Astrocyte (in vitro differentiated cells and primary cell): Measurements from ENCODE around the gene CNEP1R1. TPM values are rescaled to one million over a fixed set of nuclear protein-coding genes. Genes with fewer than 3 reads are reported as not detected.

Experiments used
- DNase-seq: peaks from one replicate; pipeline ENCODE4 v3.0.0-alpha.2; 2010; ENCODE audit warnings: low read depth
- FAIRE-seq: peaks from 2 replicates; lab custom pipeline; 2011; peaks lifted over from hg19 to GRCh38; lab: Jason Lieb, UNC
- H2AFZ ChIP-seq: 2 replicates; pipeline ENCODE4 v1.6.0; 2012; ENCODE audit warnings: low read depth, low read length, inconsistent platforms
- H3K27ac ChIP-seq: 2 replicates; pipeline ENCODE4 v1.5.1; 2011; ENCODE audit warnings: low read depth, low read length, inconsistent platforms
- H3K27me3 ChIP-seq: 2 replicates; pipeline ENCODE4 v1.6.0; 2011; ENCODE audit warnings: low read length, inconsistent platforms; ENCODE audit not compliant: insufficient read depth
- H3K36me3 ChIP-seq: 2 replicates; pipeline ENCODE4 v1.5.1; 2011; ENCODE audit warnings: low read length, inconsistent platforms; ENCODE audit not compliant: insufficient read depth
- H3K4me1 ChIP-seq: 2 replicates; pipeline ENCODE4 v1.5.1; 2011; ENCODE audit warnings: low read length, inconsistent platforms; ENCODE audit not compliant: insufficient read depth
- H3K4me2 ChIP-seq: 2 replicates; pipeline ENCODE4 v1.6.0; 2012; ENCODE audit warnings: low read length, inconsistent platforms
- H3K4me3 ChIP-seq: 2 replicates; pipeline ENCODE4 v1.5.1; 2011; ENCODE audit warnings: low read depth, mild to moderate bottlenecking, low read length, inconsistent platforms; ENCODE audit not compliant: insufficient read depth
- H3K79me2 ChIP-seq: 2 replicates; pipeline ENCODE4 v1.6.0; 2012; ENCODE audit warnings: mild to moderate bottlenecking, low read length, inconsistent platforms; ENCODE audit not compliant: insufficient read depth
- H3K9ac ChIP-seq: 2 replicates; pipeline ENCODE4 v1.6.0; 2012; ENCODE audit warnings: mild to moderate bottlenecking, low read length, inconsistent platforms
- H3K9me3 ChIP-seq: 2 replicates; pipeline ENCODE4 v1.5.1; 2012; ENCODE audit warnings: low read depth, mild to moderate bottlenecking, low read length, inconsistent platforms; ENCODE audit not compliant: insufficient read depth
- H4K20me1 ChIP-seq: 2 replicates; pipeline ENCODE4 v1.6.0; 2012; ENCODE audit warnings: low read length, inconsistent platforms; ENCODE audit not compliant: insufficient read depth
- H3K27ac Mint-ChIP-seq: one replicate; pipeline ENCODE4 v1.8.0; 2021; ENCODE audit warnings: mild to moderate bottlenecking, mixed read lengths; ENCODE audit not compliant: unreplicated experiment
- H3K27me3 Mint-ChIP-seq: one replicate; pipeline ENCODE4 v1.8.0; 2021; ENCODE audit warnings: low read depth, mixed read lengths; ENCODE audit not compliant: unreplicated experiment
- H3K36me3 Mint-ChIP-seq: one replicate; pipeline ENCODE4 v1.8.0; 2021; ENCODE audit warnings: low read depth, mixed read lengths; ENCODE audit not compliant: unreplicated experiment
- H3K4me1 Mint-ChIP-seq: one replicate; pipeline ENCODE4 v1.8.0; 2021; ENCODE audit warnings: low read depth, mixed read lengths; ENCODE audit not compliant: unreplicated experiment
- H3K4me3 Mint-ChIP-seq: one replicate; pipeline ENCODE4 v1.8.0; 2021; ENCODE audit warnings: mild to moderate bottlenecking, moderate library complexity, mixed read lengths; ENCODE audit not compliant: unreplicated experiment
- H3K9me3 Mint-ChIP-seq: one replicate; pipeline ENCODE4 v1.8.0; 2021; ENCODE audit warnings: mild to moderate bottlenecking, mixed read lengths; ENCODE audit not compliant: unreplicated experiment
- CTCF ChIP-seq: IDR thresholded peaks from 2 replicates; pipeline ENCODE4 v1.5.1; 2011; ENCODE audit warnings: low read depth, mild to moderate bottlenecking, inconsistent platforms, low read length, moderate library complexity; ENCODE audit not compliant: insufficient read depth
- EZH2 ChIP-seq: IDR thresholded peaks from 2 replicates; pipeline ENCODE4 v1.6.1; 2012; ENCODE audit warnings: mild to moderate bottlenecking, low read length, inconsistent platforms; ENCODE audit not compliant: insufficient read depth
- total RNA-seq: library from RNA; stranded (reverse); gene quantifications from 2 replicates; pipeline ENCODE4 v1.2.1, GENCODE V29; 2021

The CNEP1R1 gene
- total RNA-seq, 1 donor from 2014 or later = 31.1 TPM

- no peaks in the 10 kb centered on the region for H3K9me3 Mint-ChIP-seq
- no peaks in the 10 kb centered on the region for H3K27me3 ChIP-seq
- H3K79me2 ChIP-seq = peaks cover 6% of the 10 kb centered on the region
- DNase-seq (no peak), FAIRE-seq (no peak)
- H3K36me3 Mint-ChIP-seq = peaks cover 23% of the 10 kb centered on the region
- no peak overlapping the region for H3K9ac ChIP-seq
- no peak overlapping the region for H3K4me2 ChIP-seq
- H2AFZ ChIP-seq = no peak overlapping the region
- no peak for TF ChIP-seq EZH2
- TF ChIP-seq CTCF = no peak
- no peak overlapping the region for H3K4me3 ChIP-seq
- no peak overlapping the region for H3K27ac ChIP-seq
- H3K36me3 ChIP-seq = peaks cover 28% of the 10 kb centered on the region
- H3K4me3 Mint-ChIP-seq = no peak overlapping the region
- H3K4me1 ChIP-seq = no peaks in the 10 kb centered on the region
- no peaks in the 10 kb centered on the region for H3K9me3 ChIP-seq
- peaks cover 3% of the 10 kb centered on the region for H4K20me1 ChIP-seq
- H3K4me1 Mint-ChIP-seq = no peaks in the 10 kb centered on the region
- H3K27ac Mint-ChIP-seq = no peak overlapping the region
- no peaks in the 10 kb centered on the region for H3K27me3 Mint-ChIP-seq
Observed at GRCh38 chr16:50086176-50086575, 61.2 kb downstream of the CNEP1R1 start.

Other genes starting within 250 kb of the CNEP1R1 start
- 10.6 and 12.4 TPM in 2 replicates for gene ZNF423, start 169.1 kb upstream of the CNEP1R1 start, total RNA-seq
- 22.2 and 26.8 TPM in 2 replicates for gene HEATR3, start 40.7 kb downstream of the CNEP1R1 start, total RNA-seq
- gene TENT4B, start 128.1 kb downstream of the CNEP1R1 start, total RNA-seq = 16.1 and 17.0 TPM in 2 replicates
- gene ADCY7, start 241.3 kb downstream of the CNEP1R1 start, total RNA-seq = 30.3 and 33.7 TPM in 2 replicates